GM18951 (cell line): ENCODE results near the gene ARHGAP19.
"Not testable (repeated sequence)": the region's sequence is repeated elsewhere in the genome, so short reads cannot be mapped to it uniquely, and the experiment has no call there.

Experiments used
- POLR2A ChIP-seq: IDR thresholded peaks from 4 replicates; pipeline ENCODE4 v1.6.1; 2011; ENCODE audit warnings: mild to moderate bottlenecking; ENCODE audit not compliant: insufficient read length, insufficient read depth; ENCODE audit errors: extremely low read depth
- in situ Hi-C: fragments of 300-500 bp; cut with MboI; formaldehyde crosslinking; loops from one replicate; pipeline ENCODE4 v1.12.0; 2022; ENCODE audit warnings: low sequenced_read_pairs, mixed read lengths, inconsistent platforms; ENCODE audit not compliant: unreplicated experiment

ARHGAP19 gene

DNA sequence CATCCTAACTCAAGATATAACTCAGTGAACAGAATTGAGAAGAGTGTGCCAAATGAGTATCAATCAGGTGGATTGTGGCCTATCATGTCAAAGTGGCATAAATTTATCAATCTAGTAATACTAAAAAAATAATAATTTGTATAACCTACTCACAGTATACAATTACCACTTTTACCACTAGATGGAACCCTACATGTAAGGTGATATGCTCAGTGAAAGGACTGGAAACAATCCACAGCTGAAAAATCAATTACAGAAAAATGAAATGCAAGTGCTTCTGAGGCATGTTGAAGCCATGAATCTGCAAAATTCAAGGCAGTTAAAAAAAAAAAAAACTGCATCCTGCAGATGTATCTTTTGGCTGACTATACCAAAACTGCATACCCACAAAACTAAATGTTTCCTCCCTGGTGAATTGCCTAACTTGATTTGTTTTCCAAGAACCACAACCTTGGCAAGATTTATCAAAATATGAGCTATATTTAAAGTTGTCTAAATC is 13.9 kb downstream of the ARHGAP19 start:
- in situ Hi-C loops, result no loop called here
- TF ChIP-seq POLR2A, result no peak

DNA sequence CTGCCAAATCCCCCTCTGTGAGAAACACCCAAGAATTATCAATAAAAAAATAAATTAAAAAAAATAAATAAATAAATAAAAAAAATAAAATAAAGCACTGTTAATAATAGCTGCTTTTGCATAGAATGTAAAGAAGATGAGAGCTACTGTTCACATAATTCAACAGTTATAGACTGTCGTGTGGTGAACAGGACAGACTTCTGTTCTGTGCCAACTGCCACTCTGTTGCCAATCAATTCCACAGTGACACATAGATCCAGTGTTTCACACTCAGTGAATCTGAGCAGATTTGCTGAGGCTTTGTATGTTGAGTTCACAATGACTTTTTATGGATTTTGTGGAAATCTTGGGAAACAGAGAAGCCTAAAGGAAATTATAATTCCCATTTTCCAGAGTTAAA is 14.9 kb downstream of the ARHGAP19 start:
- in situ Hi-C loops, result no loop called here
- TF ChIP-seq POLR2A, result no peak

DNA sequence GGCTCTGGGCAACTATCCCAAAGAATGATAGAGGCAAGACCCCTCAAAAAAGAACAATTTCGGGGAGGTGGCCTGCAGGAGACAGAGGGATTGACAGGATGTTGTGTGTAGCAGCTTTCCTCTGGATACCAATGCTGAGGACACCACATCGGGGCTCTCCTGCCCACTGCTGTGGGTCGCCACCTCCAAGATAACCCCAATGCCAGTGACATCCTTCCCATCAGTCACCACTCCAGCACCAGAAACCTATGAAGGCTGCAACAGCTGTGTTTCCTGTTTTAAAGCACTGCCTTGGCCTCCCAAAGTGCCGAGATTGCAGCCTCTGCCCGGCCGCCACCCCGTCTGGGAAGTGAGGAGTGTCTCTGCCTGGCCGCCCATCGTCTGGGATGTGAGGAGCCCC is 17.6 kb downstream of the ARHGAP19 start:
- in situ Hi-C loops, result no loop called here
- TF ChIP-seq POLR2A, result no peak

DNA sequence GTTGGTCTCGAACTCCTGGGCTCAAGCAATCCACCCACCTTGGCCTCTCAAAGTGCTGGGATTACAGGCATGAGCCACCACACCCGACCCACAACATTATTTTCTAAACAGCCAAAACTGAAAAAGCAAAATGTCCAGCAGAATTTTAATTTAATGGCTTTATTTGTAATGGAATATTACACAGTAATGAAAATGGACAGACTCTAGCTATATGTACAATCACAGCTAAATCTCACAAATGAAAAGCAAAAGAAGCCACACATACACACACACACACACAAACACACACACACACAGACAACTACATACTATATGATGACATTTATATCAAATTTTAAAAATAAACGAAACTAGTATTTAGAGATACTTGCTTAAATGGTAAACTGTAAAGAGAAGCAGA is 18.7 kb downstream of the ARHGAP19 start:
- TF ChIP-seq POLR2A, result no peak
- in situ Hi-C loops, result no loop called here

DNA sequence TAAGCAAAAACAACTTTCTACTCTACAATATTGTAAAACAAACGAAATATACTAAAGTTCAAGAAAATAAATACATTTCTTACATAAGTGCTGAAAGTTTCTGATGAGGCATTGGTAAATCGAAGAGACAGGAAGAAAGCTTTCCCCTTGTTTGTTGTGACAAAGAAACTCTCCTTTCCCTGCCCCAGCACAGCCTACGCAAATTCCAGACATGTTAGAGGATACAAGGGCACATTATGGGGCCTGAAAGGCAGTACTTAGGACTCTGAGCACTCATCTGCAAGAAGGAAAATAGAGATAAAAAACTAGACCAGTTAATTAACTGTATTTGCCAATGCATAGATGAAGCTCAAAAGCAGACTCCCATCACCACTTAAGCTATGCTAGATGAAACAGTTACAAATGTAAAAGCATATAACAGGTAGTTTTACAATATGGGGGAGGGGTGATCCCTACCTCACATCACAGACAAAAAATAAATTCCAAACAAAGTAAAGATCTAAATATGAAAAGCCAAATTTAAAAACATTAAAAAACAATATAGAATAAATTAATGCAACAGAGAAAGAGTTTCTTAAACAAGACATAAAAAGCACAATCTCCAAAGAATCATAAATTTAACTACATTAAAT is 21.8 kb downstream of the ARHGAP19 start:
- in situ Hi-C loops, result no loop called here
- TF ChIP-seq POLR2A, result no peak

DNA sequence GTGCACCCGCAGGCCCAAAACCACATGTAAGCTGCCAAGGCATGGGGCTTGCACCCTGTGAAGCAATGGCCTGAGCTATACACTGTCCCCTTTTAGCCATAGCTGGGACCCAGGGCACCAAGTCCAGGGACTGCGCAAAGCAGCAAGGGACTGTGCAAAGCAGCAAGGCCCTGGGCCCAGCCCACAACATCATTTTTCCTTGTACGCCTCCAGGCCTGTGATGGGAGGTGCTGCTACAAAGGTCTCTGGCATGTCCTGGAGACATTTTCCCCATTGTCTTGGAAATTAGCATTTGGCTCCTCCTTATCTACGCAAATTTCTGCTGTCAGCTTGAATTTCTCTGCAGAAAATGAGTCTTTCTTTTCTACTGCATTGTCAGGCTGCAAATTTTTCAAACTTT is 24.8 kb downstream of the ARHGAP19 start:
- no peak for TF ChIP-seq POLR2A

DNA sequence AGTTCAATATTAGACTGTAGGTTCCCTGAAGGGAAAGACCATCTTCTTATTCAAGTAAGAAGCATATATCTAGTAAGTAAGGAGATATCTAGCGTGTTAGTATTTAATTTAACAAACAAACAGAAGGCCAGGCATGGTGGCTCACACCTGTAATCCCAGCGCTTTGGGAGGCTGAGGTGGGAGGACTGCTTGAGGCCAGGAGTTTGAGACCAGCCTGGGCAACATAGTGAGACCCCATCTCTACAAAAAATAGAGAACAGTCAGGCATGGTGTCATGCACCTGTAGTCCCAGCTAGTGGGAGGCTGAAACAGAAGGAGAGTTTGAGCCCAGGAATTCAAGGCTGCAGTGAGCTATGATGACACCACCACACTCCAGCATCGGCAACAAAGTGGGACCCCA is 27.3 kb downstream of the ARHGAP19 start:
- in situ Hi-C loops, result not testable (repeated sequence)

More for the DNA sequence above, 24.8 kb downstream of the ARHGAP19 start:
- in situ Hi-C loops, result no loop called here

DNA sequence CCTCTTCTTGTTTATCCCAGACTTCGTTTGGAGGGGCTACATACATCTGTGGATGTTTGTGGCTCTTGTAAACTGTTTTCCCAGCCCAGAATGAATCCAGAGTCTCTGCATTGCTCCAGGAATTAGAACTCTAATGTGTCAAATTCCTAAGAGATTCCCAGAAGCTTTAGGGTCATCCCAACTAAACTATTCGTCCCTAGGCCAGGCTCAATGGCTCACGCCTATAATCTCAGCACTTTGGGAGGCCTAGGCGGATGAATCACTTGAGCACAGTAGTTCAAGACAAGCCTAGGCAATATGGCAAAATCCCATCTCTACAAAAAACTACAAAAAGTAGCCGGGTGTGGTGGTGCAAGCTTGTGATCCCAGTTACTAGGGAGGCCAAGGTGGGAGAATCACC is 28.5 kb downstream of the ARHGAP19 start:
- in situ Hi-C loops, result no loop called here
- TF ChIP-seq POLR2A, result no peak

DNA sequence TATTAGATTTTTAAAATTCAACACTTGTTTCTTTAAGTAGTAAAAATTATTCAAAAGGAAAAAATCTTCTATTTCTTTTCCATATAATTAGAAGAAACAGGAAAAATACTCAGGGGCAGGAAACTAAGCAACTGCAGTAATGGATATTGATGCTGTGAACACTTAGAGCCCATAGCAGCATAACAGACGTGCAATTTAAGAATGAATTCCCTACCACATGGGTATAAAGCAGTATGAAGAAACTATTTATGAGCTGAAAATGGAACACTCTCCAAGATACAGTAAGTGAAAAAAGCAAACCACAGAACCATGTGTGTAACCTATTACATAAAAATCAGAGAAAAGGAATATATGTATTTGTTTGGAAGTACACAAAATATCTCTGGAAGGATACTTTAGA is 30.8 kb downstream of the ARHGAP19 start:
- in situ Hi-C loops, result no loop called here
- no peak for TF ChIP-seq POLR2A

DNA sequence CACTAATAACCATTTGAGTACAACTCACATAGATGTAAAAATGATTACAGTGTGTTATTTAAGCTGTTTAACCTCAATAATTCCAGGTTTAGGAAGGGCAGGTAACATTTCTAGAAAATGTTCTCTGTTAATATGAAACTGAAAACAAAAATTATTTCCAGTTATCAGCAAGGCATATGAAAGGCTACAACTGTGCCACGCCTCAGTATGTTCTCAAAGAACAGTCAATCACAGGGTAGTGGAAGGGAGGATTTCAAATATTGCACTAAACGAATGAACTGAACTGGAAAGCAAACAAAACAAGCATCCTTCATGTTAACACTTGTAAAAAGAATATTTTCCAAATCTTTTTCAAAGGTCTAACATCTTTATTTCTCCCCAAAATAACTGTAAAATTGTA is 31.3 kb downstream of the ARHGAP19 start:
- in situ Hi-C loops, result no loop called here
- no peak for TF ChIP-seq POLR2A

DNA sequence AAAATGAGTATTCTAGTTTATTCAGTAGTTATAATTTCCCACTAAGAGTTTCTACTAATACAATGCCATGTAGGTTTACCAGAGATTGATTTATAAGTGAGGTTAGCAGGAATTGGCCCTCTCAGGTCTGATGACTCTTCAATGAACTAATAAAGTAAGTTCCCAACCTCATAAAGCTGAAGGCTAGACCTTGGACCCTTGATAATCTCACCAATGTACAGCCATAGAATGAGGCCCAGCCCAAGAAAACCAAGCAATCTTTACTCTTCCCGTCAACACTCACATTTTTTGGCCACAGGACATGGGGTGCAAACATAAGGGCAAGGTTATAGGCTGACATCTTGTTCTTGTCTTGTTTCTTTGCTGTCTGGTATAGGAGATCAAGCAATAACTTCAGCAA is 33.3 kb downstream of the ARHGAP19 start:
- no peak for TF ChIP-seq POLR2A
- in situ Hi-C loops, result no loop called here

DNA sequence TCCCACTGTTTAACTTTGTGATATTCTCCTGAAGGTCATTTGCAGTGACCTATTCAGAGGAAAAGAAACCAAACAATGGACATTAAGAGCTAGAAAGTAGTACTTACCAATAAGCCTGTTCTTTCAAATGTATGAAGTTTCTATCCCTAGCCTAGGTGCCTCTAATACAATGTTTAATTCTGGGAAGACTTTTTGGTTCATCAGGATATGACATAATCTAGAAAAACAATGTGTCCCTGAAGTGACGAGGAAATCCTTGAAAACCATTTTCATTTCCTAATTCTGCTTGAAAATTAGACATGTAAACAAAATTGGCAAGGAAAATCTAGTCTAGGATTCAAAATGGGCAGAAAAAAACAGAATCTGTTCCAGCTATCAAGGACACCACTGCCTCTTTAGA is 36.1 kb downstream of the ARHGAP19 start:
- no peak for TF ChIP-seq POLR2A
- in situ Hi-C loops, result no loop called here

DNA sequence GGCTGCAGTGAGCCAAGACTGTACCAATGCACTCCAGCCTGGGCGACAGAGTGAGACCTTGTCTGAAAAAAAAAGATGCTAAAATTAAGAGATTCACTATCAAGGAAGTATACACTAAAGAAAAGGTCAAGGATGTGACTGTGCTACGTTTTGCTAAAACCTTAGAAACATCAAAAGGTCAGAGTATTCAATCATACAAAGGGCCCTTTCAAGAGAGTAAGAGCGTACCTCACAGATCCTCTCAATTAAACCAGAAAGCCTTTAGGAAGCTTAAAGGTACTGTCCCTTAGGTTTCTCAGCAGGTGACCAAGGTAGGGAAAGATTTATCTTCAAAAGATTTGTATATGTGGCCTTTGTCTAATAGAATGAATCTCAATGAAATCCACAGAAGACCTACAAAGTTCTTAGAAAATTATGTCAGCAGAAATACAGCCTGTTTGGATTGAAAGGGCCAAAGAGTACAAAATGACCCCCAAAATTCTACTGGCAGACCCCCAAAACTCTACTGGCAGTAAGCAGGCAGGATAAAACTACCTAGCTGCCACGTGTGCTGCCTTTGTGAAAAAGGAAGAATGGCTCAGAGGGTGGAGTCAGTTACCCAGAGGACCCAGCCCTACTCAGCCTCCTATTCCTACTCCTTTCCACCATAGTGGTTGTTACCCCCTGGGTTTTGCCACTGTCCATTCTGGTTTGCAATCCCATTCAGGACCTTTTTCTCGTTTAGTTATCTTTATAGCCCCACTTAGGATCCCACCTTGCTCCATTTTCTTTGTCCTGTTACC is 36.7 kb downstream of the ARHGAP19 start:
- TF ChIP-seq POLR2A, result no peak
- in situ Hi-C loops, result no loop called here

DNA sequence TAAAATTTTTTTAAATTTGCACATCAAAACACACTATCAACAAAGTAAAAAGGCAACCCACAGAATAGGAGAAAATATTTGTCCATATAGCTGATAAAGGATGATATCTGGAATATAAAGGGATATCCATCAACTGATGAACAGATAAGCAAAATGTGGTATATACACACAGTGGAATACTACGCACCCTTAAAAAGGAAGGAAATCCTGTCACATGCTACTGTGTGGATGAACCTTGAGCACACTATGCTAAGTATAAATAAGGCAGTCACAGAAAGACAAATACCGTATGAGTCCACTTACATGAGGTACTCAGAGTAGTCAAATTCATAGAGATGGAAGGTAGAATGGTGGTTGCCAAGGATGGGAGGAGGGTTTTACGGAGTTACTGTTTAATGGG is 37.7 kb downstream of the ARHGAP19 start:
- in situ Hi-C loops, result no loop called here
- no peak for TF ChIP-seq POLR2A

DNA sequence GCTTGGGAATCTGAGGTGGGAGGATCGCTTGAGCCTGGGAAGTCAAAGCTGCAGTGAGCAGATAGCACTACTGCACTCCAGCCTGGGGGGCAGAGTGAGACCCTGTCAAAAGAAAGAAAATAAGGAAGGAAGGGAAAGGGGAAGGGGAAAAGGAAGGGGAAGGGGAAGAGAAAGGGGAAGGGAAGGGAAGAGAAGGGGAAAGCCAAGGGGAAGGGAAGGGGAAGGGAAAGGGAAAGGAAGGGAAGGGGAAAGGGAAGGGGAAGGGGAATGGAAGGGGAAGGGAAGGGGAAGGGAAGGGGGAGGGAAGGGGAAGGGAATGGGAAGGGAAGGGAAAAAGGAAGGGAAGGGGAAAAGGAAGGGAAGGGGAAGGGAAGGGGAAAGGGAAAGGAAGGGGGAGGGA is 41.5 kb downstream of the ARHGAP19 start:
- in situ Hi-C loops, result no loop called here

DNA sequence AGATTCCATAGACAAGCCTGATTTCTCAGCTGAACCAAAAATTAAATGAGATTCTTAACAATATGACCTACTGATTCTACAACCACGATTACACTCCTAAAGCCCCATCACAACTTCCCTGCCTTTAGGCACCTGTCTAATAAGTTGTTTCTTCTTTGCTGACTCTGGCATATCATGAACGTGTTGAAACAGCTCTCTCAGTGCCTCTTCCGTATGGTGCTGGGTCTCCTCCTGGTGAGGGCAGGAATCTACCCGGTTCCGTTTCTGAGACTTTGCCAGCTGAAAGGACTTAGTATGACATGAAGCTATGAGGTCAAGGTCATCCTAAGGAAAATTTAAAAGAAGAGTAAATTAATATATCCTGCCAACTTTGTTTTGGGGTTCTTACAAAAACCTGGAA is 48.6 kb downstream of the ARHGAP19 start:
- no peak for TF ChIP-seq POLR2A
- in situ Hi-C loops, result no loop called here

More for the DNA sequence above, 41.5 kb downstream of the ARHGAP19 start:
- no peak for TF ChIP-seq POLR2A
